ENCODE data around the gene MEIS3.

DNA sequence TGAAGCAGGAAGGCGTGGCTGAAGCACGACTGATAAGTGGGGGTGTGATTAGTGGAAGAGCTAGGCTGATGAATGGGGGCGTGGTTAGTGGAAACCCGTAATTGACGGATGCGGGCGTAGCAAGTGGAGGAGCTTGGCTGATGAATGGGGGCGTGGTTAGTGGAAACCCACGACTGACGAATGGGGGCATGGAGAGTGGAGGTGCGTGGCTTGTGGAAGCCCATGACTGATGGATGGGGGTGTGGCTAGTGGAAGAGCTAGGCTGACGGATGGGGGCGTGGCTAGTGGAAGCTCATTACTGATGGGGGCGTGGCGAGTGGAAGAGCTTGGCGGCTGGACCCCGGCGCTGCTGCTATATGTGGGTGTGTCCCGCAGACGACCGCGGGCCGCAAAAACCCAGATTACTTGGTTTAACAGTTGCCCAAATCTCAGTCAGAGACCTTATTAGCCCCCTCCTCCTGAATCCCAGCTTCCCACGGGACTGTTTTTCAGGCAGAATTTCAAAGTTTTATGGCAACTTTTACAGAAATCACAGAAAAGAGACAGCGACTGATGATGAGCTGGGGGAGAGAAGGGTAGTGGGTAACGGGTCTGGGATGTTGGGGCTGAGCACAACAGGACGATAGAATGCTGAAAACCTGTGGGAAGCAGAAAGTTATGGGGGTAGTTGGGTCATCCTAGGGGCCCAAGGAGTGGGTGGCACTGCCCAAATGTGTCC lies 9.0 kb upstream of the MEIS3 start:
- TF ChIP-seq, protein P1, sequence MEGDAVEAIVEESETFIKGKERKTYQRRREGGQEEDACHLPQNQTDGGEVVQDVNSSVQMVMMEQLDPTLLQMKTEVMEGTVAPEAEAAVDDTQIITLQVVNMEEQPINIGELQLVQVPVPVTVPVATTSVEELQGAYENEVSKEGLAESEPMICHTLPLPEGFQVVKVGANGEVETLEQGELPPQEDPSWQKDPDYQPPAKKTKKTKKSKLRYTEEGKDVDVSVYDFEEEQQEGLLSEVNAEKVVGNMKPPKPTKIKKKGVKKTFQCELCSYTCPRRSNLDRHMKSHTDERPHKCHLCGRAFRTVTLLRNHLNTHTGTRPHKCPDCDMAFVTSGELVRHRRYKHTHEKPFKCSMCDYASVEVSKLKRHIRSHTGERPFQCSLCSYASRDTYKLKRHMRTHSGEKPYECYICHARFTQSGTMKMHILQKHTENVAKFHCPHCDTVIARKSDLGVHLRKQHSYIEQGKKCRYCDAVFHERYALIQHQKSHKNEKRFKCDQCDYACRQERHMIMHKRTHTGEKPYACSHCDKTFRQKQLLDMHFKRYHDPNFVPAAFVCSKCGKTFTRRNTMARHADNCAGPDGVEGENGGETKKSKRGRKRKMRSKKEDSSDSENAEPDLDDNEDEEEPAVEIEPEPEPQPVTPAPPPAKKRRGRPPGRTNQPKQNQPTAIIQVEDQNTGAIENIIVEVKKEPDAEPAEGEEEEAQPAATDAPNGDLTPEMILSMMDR (IDR thresholded peaks at IDR 0.05) = no peak
- no peak for TF ChIP-seq POLR2AphosphoS5 (IDR thresholded peaks at IDR 0.05)
